ENCODE data around the gene LAPTM5. TPM values are rescaled to one million over a fixed set of nuclear protein-coding genes. Genes with fewer than 3 reads are reported as not detected.

The LAPTM5 gene
- total RNA-seq, 1 donor from 2014 or later: 0.77 TPM

- no peak overlapping the region for H3K9ac ChIP-seq (ENCODE audit: low read length)
- H2AFZ ChIP-seq (ENCODE audit: low read depth, low read length): no peak overlapping the region
- no peak for FAIRE-seq
- no peak overlapping the region for H3K27ac ChIP-seq (ENCODE audit: low read depth, low read length)
- Mint-ChIP-seq H3K9me3 (ENCODE audit: unreplicated experiment) (peaks cover 3% of the 10 kb centered on the region), H3K4me1 (ENCODE audit: low read depth, unreplicated experiment) (peaks cover 17% of the 10 kb centered on the region), H3K4me3 (ENCODE audit: unreplicated experiment) (no peak overlapping the region), H3K27ac (ENCODE audit: unreplicated experiment) (no peak overlapping the region), H3K27me3 (ENCODE audit: low read depth, unreplicated experiment) (peaks cover 9% of the 10 kb centered on the region), H3K36me3 (ENCODE audit: low read depth, unreplicated experiment) (peaks cover 2% of the 10 kb centered on the region)
- DNase-seq (ENCODE audit: low read depth): no peak
- H3K4me1 ChIP-seq (ENCODE audit: insufficient read depth, low read length): peaks cover 20% of the 10 kb centered on the region
- H3K4me3 ChIP-seq (ENCODE audit: insufficient read depth, low read depth, low read length): no peak overlapping the region
- H3K9me3 ChIP-seq (ENCODE audit: insufficient read depth, low read depth, low read length): no peaks in the 10 kb centered on the region
- TF ChIP-seq CTCF (IDR thresholded peaks at IDR 0.05; ENCODE audit: insufficient read depth, low read depth, low read length): no peak
- TF ChIP-seq EZH2 (IDR thresholded peaks at IDR 0.05; ENCODE audit: insufficient read depth, low read length): no peak
- no peaks in the 10 kb centered on the region for H3K79me2 ChIP-seq (ENCODE audit: insufficient read depth, low read length)
- H4K20me1 ChIP-seq (ENCODE audit: insufficient read depth, low read length): peaks cover 4% of the 10 kb centered on the region
- H3K36me3 ChIP-seq (ENCODE audit: insufficient read depth, low read length): no peaks in the 10 kb centered on the region
- H3K27me3 ChIP-seq (ENCODE audit: insufficient read depth, low read length): peaks cover 13% of the 10 kb centered on the region
- H3K4me2 ChIP-seq (ENCODE audit: low read length): no peak overlapping the region
These were observed 2.2 kb downstream of the LAPTM5 start for GRCh38 chr1:30755334-30755733.

DNA sequence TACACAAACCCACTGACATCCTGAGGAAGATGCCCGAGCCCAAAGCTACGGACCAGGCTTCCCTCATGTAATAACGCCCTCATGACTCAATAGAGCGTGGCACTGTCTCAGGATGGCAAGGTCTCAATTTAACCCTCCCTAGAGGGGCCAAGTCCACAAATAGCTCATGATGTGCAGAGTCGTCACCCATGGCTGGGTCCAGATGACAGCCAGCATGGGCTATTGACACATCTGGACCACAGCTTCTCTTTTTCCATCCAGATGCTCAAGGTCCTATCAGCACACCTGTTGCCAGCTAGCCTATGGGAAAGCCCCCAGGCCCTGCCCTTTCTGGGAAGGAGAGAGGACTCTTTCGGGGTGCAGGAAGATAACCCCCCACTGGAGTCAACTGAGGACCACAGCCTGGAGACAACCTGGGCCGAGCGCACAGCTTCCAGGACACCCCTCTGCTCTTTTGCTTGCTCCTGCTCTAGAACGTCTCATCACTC lies 2.8 kb downstream of the LAPTM5 start:
- H3K79me2 ChIP-seq (ENCODE audit: insufficient read depth, low read length): no peaks in the 10 kb centered on the region
- H2AFZ ChIP-seq (ENCODE audit: low read depth, low read length): no peak overlapping the region
- H3K4me1 Mint-ChIP-seq (ENCODE audit: low read depth, unreplicated experiment): peaks cover 17% of the 10 kb centered on the region
- DNase-seq (ENCODE audit: low read depth) (no peak), FAIRE-seq (no peak)
- peaks cover 3% of the 10 kb centered on the region for H3K9me3 Mint-ChIP-seq (ENCODE audit: unreplicated experiment)
- TF ChIP-seq CTCF (IDR thresholded peaks at IDR 0.05; ENCODE audit: insufficient read depth, low read depth, low read length) (no peak), EZH2 (IDR thresholded peaks at IDR 0.05; ENCODE audit: insufficient read depth, low read length) (no peak)
- H3K4me3 Mint-ChIP-seq (ENCODE audit: unreplicated experiment): no peak overlapping the region
- no peak overlapping the region for H3K4me3 ChIP-seq (ENCODE audit: insufficient read depth, low read depth, low read length)
- no peak overlapping the region for H3K27ac Mint-ChIP-seq (ENCODE audit: unreplicated experiment)
- peaks cover 4% of the 10 kb centered on the region for H4K20me1 ChIP-seq (ENCODE audit: insufficient read depth, low read length)
- no peak overlapping the region for H3K27ac ChIP-seq (ENCODE audit: low read depth, low read length)
- no peaks in the 10 kb centered on the region for H3K36me3 Mint-ChIP-seq (ENCODE audit: low read depth, unreplicated experiment)
- H3K4me1 ChIP-seq (ENCODE audit: insufficient read depth, low read length): peaks cover 20% of the 10 kb centered on the region
- no peaks in the 10 kb centered on the region for H3K9me3 ChIP-seq (ENCODE audit: insufficient read depth, low read depth, low read length)
- H3K4me2 ChIP-seq (ENCODE audit: low read length): no peak overlapping the region
- no peak overlapping the region for H3K9ac ChIP-seq (ENCODE audit: low read length)
- peaks cover 13% of the 10 kb centered on the region for H3K27me3 ChIP-seq (ENCODE audit: insufficient read depth, low read length)
- H3K36me3 ChIP-seq (ENCODE audit: insufficient read depth, low read length): no peaks in the 10 kb centered on the region
- H3K27me3 Mint-ChIP-seq (ENCODE audit: low read depth, unreplicated experiment): peaks cover 11% of the 10 kb centered on the region

GRCh38 chr1:30753660-30754123 lies 3.9 kb downstream of the LAPTM5 start:
- Mint-ChIP-seq H3K4me3 (ENCODE audit: unreplicated experiment) (no peak overlapping the region), H3K36me3 (ENCODE audit: low read depth, unreplicated experiment) (no peaks in the 10 kb centered on the region), H3K9me3 (ENCODE audit: unreplicated experiment) (no peaks in the 10 kb centered on the region), H3K27me3 (ENCODE audit: low read depth, unreplicated experiment) (peaks cover 14% of the 10 kb centered on the region), H3K4me1 (ENCODE audit: low read depth, unreplicated experiment) (peaks cover 21% of the 10 kb centered on the region), H3K27ac (ENCODE audit: unreplicated experiment) (no peak overlapping the region)
- Histone ChIP-seq H3K4me2 (ENCODE audit: low read length) (no peak overlapping the region), H3K27me3 (ENCODE audit: insufficient read depth, low read length) (peaks cover 13% of the 10 kb centered on the region), H3K36me3 (ENCODE audit: insufficient read depth, low read length) (no peaks in the 10 kb centered on the region), H3K9me3 (ENCODE audit: insufficient read depth, low read depth, low read length) (no peaks in the 10 kb centered on the region), H4K20me1 (ENCODE audit: insufficient read depth, low read length) (peaks cover 4% of the 10 kb centered on the region), H2AFZ (ENCODE audit: low read depth, low read length) (no peak overlapping the region), H3K9ac (ENCODE audit: low read length) (no peak overlapping the region), H3K79me2 (ENCODE audit: insufficient read depth, low read length) (no peaks in the 10 kb centered on the region), H3K4me1 (ENCODE audit: insufficient read depth, low read length) (peaks cover 20% of the 10 kb centered on the region), H3K4me3 (ENCODE audit: insufficient read depth, low read depth, low read length) (no peak overlapping the region), H3K27ac (ENCODE audit: low read depth, low read length) (no peak overlapping the region)
- TF ChIP-seq CTCF (IDR thresholded peaks at IDR 0.05; ENCODE audit: insufficient read depth, low read depth, low read length) (no peak), EZH2 (IDR thresholded peaks at IDR 0.05; ENCODE audit: insufficient read depth, low read length) (no peak)
- FAIRE-seq (no peak), DNase-seq (ENCODE audit: low read depth) (no peak)
